Germinal center (tissue), 1 donor: Measurements from ENCODE around the gene EPX.
"Not testable (repeated sequence)": the region's sequence is repeated elsewhere in the genome, so short reads cannot be mapped to it uniquely, and the experiment has no call there.

Source experiments
- DNase-seq: peaks from one replicate; pipeline ENCODE4 v3.0.0; 2012; ENCODE audit warnings: mixed read lengths, low spot score

EPX gene

GRCh38 chr17:58192612-58193011 lies at the start of gene EPX:
EPX (plus strand) TSS chr17:58192726; CDS start chr17:58192847, 121 bp downstream.
- DNase-seq = no peak

- DNase-seq = not testable (repeated sequence)
Measured at GRCh38 chr17:58143335-58143734, 49.2 kb upstream of the EPX start.

GRCh38 chr17:58144801-58145200 lies 47.7 kb upstream of the EPX start:
- no peak for DNase-seq

- DNase-seq = no peak
Measured at GRCh38 chr17:58147930-58148434, 44.5 kb upstream of the EPX start, which contains the start of gene OR4D1. OR4D1 (plus strand) TSS chr17:58148384; CDS start chr17:58155154, 6,770 bp downstream.

GRCh38 chr17:58148609-58149008 lies 43.9 kb upstream of the EPX start:
- no peak for DNase-seq

- DNase-seq = no peak
Measured at GRCh38 chr17:58150394-58150793, 42.1 kb upstream of the EPX start.

- no peak for DNase-seq
Measured at GRCh38 chr17:58153046-58153445, 39.5 kb upstream of the EPX start.

- no peak for DNase-seq
Measured at GRCh38 chr17:58153671-58154070, 38.9 kb upstream of the EPX start.

GRCh38 chr17:58156839-58157803 lies 35.4 kb upstream of the EPX start:
- DNase-seq = peak; percentile 12

GRCh38 chr17:58158181-58158580 lies 34.3 kb upstream of the EPX start:
- DNase-seq = no peak

GRCh38 chr17:58161566-58161965 lies 31.0 kb upstream of the EPX start:
- no peak for DNase-seq

GRCh38 chr17:58165981-58166380 lies 26.5 kb upstream of the EPX start:
- DNase-seq = no peak

GRCh38 chr17:58166682-58167081 lies 25.8 kb upstream of the EPX start, which contains the start of gene OR4D2:
OR4D2 (plus strand) TSS chr17:58166982; CDS start chr17:58169656, 2,674 bp downstream.
- no peak for DNase-seq

- DNase-seq = no peak
Measured at GRCh38 chr17:58170622-58171021, 21.9 kb upstream of the EPX start.

- peak; percentile 30 for DNase-seq
Measured at GRCh38 chr17:58172369-58173071, 20.0 kb upstream of the EPX start.

GRCh38 chr17:58174871-58175270 lies 17.7 kb upstream of the EPX start:
- DNase-seq = no peak

- no peak for DNase-seq
Measured at GRCh38 chr17:58176200-58176599, 16.3 kb upstream of the EPX start.

- no peak for DNase-seq
Measured at GRCh38 chr17:58181796-58182195, 10.7 kb upstream of the EPX start.

- DNase-seq = no peak
Measured at GRCh38 chr17:58183514-58183913, 9.0 kb upstream of the EPX start.

- DNase-seq = no peak
Measured at GRCh38 chr17:58184308-58184985, 8.1 kb upstream of the EPX start.

- DNase-seq = no peak
Measured at GRCh38 chr17:58184986-58185761, 7.4 kb upstream of the EPX start.
